Endometrial microvascular endothelial cells (primary cell): ENCODE measurements around the gene MB21D2. TPM values are rescaled to one million over a fixed set of nuclear protein-coding genes. Genes with fewer than 3 reads are reported as not detected.

Experiments
- in situ Hi-C: cut with HindIII; loops from 2 replicates; pipeline ENCODE4 v1.10.0; 2017; ENCODE audit warnings: low sequenced_read_pairs, low pct_unique_long_range_greater_than_20kb; ENCODE audit errors: inconsistent ontology term
- total RNA-seq: library from RNA; depleted of rRNA; stranded (reverse); fragments of >200 nt; gene quantifications from one replicate; pipeline ENCODE4 v1.2.3, GENCODE V29; 2015; ENCODE audit errors: inconsistent ontology term

MB21D2 gene
- total RNA-seq, 1 donor from 2014 or later = 33.3 TPM

GRCh38 chr3:192901435-192901834 lies 16.2 kb downstream of the MB21D2 start:
- in situ Hi-C loops = no loop called here

- in situ Hi-C loops = no loop called here
These were observed 18.1 kb downstream of the MB21D2 start for GRCh38 chr3:192899540-192899982.

GRCh38 chr3:192897005-192897404 lies 20.7 kb downstream of the MB21D2 start:
- in situ Hi-C loops = no loop called here

GRCh38 chr3:192896208-192896607 lies 21.4 kb downstream of the MB21D2 start:
- in situ Hi-C loops = no loop called here

GRCh38 chr3:192894676-192895075 lies 23.0 kb downstream of the MB21D2 start:
- in situ Hi-C loops = no loop called here

- in situ Hi-C loops = no loop called here
These were observed 24.5 kb downstream of the MB21D2 start for GRCh38 chr3:192892981-192893700.

- in situ Hi-C loops = no loop called here
These were observed 27.0 kb downstream of the MB21D2 start for GRCh38 chr3:192890347-192891335.

- in situ Hi-C loops = no loop called here
These were observed 28.0 kb downstream of the MB21D2 start for GRCh38 chr3:192889679-192890078.

- in situ Hi-C loops = no loop called here
These were observed 29.5 kb downstream of the MB21D2 start for GRCh38 chr3:192888190-192888589.

- in situ Hi-C loops = no loop called here
These were observed 30.0 kb downstream of the MB21D2 start for GRCh38 chr3:192887701-192888100.

- in situ Hi-C loops = no loop called here
These were observed 30.6 kb downstream of the MB21D2 start for GRCh38 chr3:192887047-192887446.

GRCh38 chr3:192884777-192885773 lies 32.6 kb downstream of the MB21D2 start:
- in situ Hi-C loops = no loop called here

- in situ Hi-C loops = no loop called here
These were observed 34.1 kb downstream of the MB21D2 start for GRCh38 chr3:192883512-192883911.

GRCh38 chr3:192881159-192881786 lies 36.4 kb downstream of the MB21D2 start:
- in situ Hi-C loops = no loop called here

GRCh38 chr3:192880313-192880712 lies 37.3 kb downstream of the MB21D2 start:
- in situ Hi-C loops = no loop called here

GRCh38 chr3:192879346-192880031 lies 38.2 kb downstream of the MB21D2 start:
- in situ Hi-C loops = no loop called here

- in situ Hi-C loops = no loop called here
These were observed 41.6 kb downstream of the MB21D2 start for GRCh38 chr3:192875971-192876565.
